Lower leg skin (tissue), 3 donors: ENCODE data around the gene FBXO45.

Source experiments
- POLR2A ChIP-seq, 2 donors: fragments of 450-650 bp; IDR thresholded peaks; one replicate each; pipeline ENCODE4 v1.6.1; 2016 to 2017; ENCODE audit warnings: antibody characterized with exemption in 2 of 2, mild to moderate bottlenecking in 1 of 2, moderate library complexity in 1 of 2
- TF ChIP-seq, protein P1 (sequence below), 3 donors: fragments of 450-650 bp; IDR thresholded peaks; one replicate each; pipeline ENCODE4 v1.5.1; 2016; ENCODE audit warnings: antibody characterized with exemption in 3 of 3, mild to moderate bottlenecking in 3 of 3, moderate library complexity in 2 of 3

DNA sequence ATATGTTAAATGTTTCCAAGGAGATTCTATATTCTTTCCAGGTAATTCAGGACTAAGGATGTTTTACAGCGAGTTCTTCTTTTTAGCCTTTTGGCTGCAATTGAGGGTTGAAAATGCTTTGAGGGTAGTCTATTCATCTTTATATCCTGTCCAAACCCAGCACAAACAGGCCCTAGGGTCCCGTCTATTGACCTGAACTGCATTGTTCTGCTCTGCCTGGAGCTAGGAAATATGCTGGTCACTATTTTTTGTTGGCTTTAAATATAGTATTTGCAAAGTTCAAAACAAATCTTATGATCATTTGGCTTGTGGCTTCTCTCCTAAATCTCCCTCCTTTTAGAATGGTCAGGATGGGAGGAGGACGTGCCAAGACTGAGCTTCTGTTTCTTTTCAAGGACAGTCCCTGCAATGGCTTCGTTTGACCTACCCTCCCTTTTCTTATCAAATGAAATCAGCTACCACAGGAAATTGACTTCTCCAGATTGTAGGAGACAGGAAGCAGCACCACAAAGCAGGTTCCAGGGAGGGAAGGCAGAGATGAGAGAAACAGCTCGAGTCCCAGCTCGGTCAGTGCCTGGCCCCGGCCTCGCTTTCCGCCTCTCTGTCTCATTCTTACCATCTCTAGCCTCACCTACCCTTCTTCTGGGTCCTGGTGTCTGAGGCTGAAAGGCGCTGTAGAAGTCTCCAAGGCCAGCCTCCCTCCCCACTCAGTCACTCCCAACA is 43.5 kb downstream of the FBXO45 start:
- TF ChIP-seq, protein P1, sequence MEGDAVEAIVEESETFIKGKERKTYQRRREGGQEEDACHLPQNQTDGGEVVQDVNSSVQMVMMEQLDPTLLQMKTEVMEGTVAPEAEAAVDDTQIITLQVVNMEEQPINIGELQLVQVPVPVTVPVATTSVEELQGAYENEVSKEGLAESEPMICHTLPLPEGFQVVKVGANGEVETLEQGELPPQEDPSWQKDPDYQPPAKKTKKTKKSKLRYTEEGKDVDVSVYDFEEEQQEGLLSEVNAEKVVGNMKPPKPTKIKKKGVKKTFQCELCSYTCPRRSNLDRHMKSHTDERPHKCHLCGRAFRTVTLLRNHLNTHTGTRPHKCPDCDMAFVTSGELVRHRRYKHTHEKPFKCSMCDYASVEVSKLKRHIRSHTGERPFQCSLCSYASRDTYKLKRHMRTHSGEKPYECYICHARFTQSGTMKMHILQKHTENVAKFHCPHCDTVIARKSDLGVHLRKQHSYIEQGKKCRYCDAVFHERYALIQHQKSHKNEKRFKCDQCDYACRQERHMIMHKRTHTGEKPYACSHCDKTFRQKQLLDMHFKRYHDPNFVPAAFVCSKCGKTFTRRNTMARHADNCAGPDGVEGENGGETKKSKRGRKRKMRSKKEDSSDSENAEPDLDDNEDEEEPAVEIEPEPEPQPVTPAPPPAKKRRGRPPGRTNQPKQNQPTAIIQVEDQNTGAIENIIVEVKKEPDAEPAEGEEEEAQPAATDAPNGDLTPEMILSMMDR (IDR thresholded peaks at IDR 0.05): no peak
- no peak for TF ChIP-seq POLR2A (IDR thresholded peaks at IDR 0.05)
